Kidney (tissue), 14 donors: ENCODE results near the gene PPARA. TPM values are rescaled to one million over a fixed set of nuclear protein-coding genes. Genes with fewer than 3 reads are reported as not detected.

Experiments used
- DNase-seq, 5 donors: peaks; one replicate each; pipeline ENCODE4 v3.0.0-alpha.2; 2013 to 2020
- FAIRE-seq: peaks from 2 replicates; lab custom pipeline; 2012; peaks lifted over from hg19 to GRCh38; lab: Jason Lieb, UNC
- H3K27ac ChIP-seq, 2 donors: one replicate each; pipeline ENCODE4 v1.7.0; 2013; ENCODE audit warnings: low read depth in 2 of 2, low read length in 2 of 2, inconsistent platforms in 1 of 2
- H3K27me3 ChIP-seq: one replicate; pipeline ENCODE4 v1.7.1; 2013; ENCODE audit warnings: low read length, inconsistent platforms; ENCODE audit not compliant: control insufficient read depth, insufficient read depth
- H3K36me3 ChIP-seq, 3 donors: one replicate each; pipeline versions ENCODE4 v1.7.0 to v1.7.1; 2013; ENCODE audit warnings: low read length in 3 of 3, control low read depth in 1 of 3, inconsistent platforms in 1 of 3; ENCODE audit not compliant: insufficient read depth in 3 of 3, control insufficient read depth in 2 of 3
- H3K4me1 ChIP-seq, 3 donors: one replicate each; pipeline versions ENCODE4 v1.7.0 to v1.7.1; 2013; ENCODE audit warnings: low read length in 3 of 3, inconsistent platforms in 1 of 3, low read depth in 1 of 3; ENCODE audit not compliant: control insufficient read depth in 2 of 3, insufficient read depth in 2 of 3
- H3K4me3 ChIP-seq, 3 donors: one replicate each; pipeline versions ENCODE4 v1.7.0 to v1.8.1; 2013; ENCODE audit warnings: low read length in 3 of 3, control low read depth in 1 of 3, inconsistent platforms in 1 of 3
- H3K9ac ChIP-seq, 3 donors: one replicate each; pipeline versions ENCODE4 v1.7.0 to v1.7.1; 2013; ENCODE audit warnings: low read length in 3 of 3, control low read depth in 1 of 3, inconsistent platforms in 1 of 3
- H3K9me3 ChIP-seq, 3 donors: one replicate each; pipeline versions ENCODE4 v1.7.0 to v1.7.1; 2013; ENCODE audit warnings: low read length in 3 of 3, control low read depth in 1 of 3, inconsistent platforms in 1 of 3; ENCODE audit not compliant: control insufficient read depth in 2 of 3, insufficient read depth in 1 of 3
- intact Hi-C: fragments of 100-400 bp; cut with DNase I; formaldehyde crosslinking; loops from one replicate; pipeline ENCODE4 v1.11.1; 2022
- polyA plus RNA-seq: library from polyadenylated mRNA; stranded (reverse); fragments of 350-450 nt; fragmentation: Illumina TruSeq; extraction: RNeasy Lipid Tissue Mini Kit (QIAGEN cat#74804); gene quantifications from one replicate; pipeline ENCODE4 v1.2.3, GENCODE V29; 2014; ENCODE audit warnings: low read depth, low replicate concordance; ENCODE audit not compliant: insufficient read depth
- total RNA-seq: library from RNA; stranded (reverse); fragmentation: NEBNext Ultra II Directional; extraction: Animal tissue kit (Norgen Biotek cat#: 25700); gene quantifications from one replicate; pipeline ENCODE4 v1.2.1, GENCODE V29; 2021
- TF ChIP-seq, protein P1 (sequence below): IDR thresholded peaks from 3 replicates; pipeline ENCODE4 v1.5.1; 2012; ENCODE audit warnings: mild to moderate bottlenecking, moderate library complexity, borderline replicate concordance; ENCODE audit not compliant: insufficient read depth; ENCODE audit errors: extremely low read depth
- donor health status: control.
- donor health status: control.
- donor health status: control.
- donor health status: control.
- donor health status: control.
- donor health status: DM: yes; HTN: yes; CAD: no.
- donor health status: Normal renal cell carcinoma (clear cell type).

Gene PPARA
- total and polyA plus RNA-seq, 2 donors from 2014 or later = 15.8 to 36.8 TPM

DNA sequence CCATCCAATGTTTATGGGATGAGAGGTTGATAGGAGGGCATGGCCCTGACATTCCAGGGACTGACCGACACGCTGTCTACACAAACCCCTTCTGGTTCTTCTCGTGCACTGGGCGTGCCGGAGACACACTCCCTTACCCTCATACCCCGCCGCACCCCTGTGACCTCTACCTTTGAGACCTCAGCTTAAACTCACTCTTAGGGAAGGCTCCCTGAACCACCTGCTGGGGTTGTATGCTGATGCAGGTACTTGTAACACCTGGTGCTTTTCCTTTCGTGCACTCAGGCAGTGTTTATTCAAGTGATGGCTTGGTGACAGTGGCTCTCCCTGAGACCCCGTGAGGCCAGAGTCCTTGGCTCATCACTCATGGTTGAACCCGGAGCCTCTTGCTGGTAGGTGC lies 12.0 kb downstream of the PPARA start:
- Histone ChIP-seq H3K27ac (peak overlapping the region; percentile 45 to 55), H3K9ac (no peak overlapping the region), H3K9me3 (no peaks in the 10 kb centered on the region), H3K4me1 (peaks cover 0 to 30% (median 18%) of the 10 kb centered on the region in 3 donors), H3K4me3 (no peak overlapping the region), H3K27me3 (no peaks in the 10 kb centered on the region), H3K36me3 (peaks cover 0 to 8% (median 0%) of the 10 kb centered on the region in 3 donors)
- TF ChIP-seq, protein P1, sequence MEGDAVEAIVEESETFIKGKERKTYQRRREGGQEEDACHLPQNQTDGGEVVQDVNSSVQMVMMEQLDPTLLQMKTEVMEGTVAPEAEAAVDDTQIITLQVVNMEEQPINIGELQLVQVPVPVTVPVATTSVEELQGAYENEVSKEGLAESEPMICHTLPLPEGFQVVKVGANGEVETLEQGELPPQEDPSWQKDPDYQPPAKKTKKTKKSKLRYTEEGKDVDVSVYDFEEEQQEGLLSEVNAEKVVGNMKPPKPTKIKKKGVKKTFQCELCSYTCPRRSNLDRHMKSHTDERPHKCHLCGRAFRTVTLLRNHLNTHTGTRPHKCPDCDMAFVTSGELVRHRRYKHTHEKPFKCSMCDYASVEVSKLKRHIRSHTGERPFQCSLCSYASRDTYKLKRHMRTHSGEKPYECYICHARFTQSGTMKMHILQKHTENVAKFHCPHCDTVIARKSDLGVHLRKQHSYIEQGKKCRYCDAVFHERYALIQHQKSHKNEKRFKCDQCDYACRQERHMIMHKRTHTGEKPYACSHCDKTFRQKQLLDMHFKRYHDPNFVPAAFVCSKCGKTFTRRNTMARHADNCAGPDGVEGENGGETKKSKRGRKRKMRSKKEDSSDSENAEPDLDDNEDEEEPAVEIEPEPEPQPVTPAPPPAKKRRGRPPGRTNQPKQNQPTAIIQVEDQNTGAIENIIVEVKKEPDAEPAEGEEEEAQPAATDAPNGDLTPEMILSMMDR = no peak
- intact Hi-C loops = no loop called here
- DNase-seq = no peak
- FAIRE-seq = no peak

DNA sequence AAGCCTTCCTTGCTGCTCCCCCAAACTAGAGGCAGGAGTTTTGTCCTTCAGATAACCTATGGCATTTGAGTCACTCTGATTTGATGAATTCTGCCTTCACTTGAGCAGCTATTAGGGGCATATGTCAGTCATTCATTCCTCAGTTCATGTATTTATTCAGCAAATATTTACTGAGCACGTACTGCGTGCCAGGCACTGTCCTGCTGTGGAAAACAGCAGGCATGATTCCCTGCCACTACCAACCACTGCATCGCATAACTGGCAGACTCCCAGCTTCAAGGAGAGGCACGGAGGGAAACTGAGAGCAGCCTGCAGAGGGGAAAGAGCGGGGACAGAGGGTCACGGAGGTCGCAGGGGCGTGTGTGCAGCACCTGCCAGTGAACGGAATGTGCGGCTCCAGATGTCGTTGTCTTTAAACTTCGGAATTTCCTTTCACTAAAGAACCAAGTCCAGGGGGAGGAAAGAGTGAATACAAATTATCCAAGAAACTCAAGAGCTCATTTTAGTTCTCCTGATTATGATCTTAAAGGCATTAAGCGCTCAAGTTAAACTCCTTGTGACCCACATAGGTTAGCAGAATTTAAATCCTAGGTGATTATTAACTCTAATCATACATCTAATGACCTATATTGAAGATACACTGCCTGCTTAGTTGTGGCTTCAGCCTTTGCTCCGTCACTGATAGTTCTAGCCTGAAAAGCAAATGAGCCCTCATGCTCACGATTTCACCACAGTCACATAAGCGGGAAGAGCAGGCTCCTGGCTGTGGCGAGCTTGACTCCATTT lies 12.6 kb downstream of the PPARA start:
- FAIRE-seq (no peak), DNase-seq (no peak)
- H3K4me3 ChIP-seq = no peak overlapping the region
- H3K36me3 ChIP-seq = peaks cover 0 to 8% (median 0%) of the 10 kb centered on the region in 3 donors
- H3K27ac ChIP-seq = peak overlapping the region; percentile 37 to 55
- H3K9ac ChIP-seq = no peak overlapping the region
- no peaks in the 10 kb centered on the region for H3K27me3 ChIP-seq
- TF ChIP-seq, protein P1 = no peak
- H3K4me1 ChIP-seq = peaks cover 0 to 30% (median 14%) of the 10 kb centered on the region in 3 donors
- H3K9me3 ChIP-seq = no peaks in the 10 kb centered on the region
- intact Hi-C loops = no loop called here

DNA sequence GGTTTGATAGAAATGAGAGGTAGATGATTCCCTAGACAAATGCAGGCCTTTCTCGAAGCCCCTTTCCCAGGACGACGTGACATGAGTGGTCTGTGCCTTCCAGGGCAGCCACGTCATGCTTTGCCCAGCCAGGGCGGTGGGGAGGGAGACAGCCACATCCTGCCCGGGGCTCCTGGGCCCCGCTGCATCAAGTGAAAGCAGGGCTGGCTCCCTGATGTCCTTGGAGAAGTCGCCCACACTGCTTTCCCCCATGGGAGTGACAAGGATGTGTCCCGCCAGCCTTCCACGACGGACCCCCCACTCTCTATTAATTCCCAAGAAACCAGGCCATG lies 13.2 kb downstream of the PPARA start:
- TF ChIP-seq, protein P1 = no peak
- Histone ChIP-seq H3K27me3 (no peaks in the 10 kb centered on the region), H3K27ac (peak overlapping the region; percentile 10 to 37), H3K9ac (no peak overlapping the region), H3K9me3 (peaks cover 0 to under 1% (median 0%) of the 10 kb centered on the region in 3 donors), H3K4me3 (no peak overlapping the region), H3K36me3 (peaks cover 0 to 8% (median 0%) of the 10 kb centered on the region in 3 donors), H3K4me1 (peaks cover 0 to 27% (median 14%) of the 10 kb centered on the region in 3 donors)
- DNase-seq (no peak), FAIRE-seq (no peak)
- intact Hi-C loops = no loop called here
